ENCODE data around the gene ANKRD18A.

- no peak for TF ChIP-seq CTCF (IDR thresholded peaks at IDR 0.05; ENCODE audit: poor library complexity)
- TF ChIP-seq EZH2phosphoT487 (IDR thresholded peaks at IDR 0.05; ENCODE audit: low read depth, severe bottlenecking, unreplicated experiment) = no peak
- no peak for TF ChIP-seq EZH2 (IDR thresholded peaks at IDR 0.05; ENCODE audit: borderline replicate concordance)
Measured at GRCh38 chr9:38527503-38527902, 92.9 kb downstream of the ANKRD18A start.

All from hepatocyte (in vitro differentiated cells).